Small intestine (tissue), 7 donors: Measurements from ENCODE around the gene CAMTA1. TPM values are rescaled to one million over a fixed set of nuclear protein-coding genes. Genes with fewer than 3 reads are reported as not detected.
A peak's percentile ranks its signal among the peaks of the same experiment; 100 is the strongest.

Experiments
- DNase-seq, 2 donors: peaks; one replicate each; pipeline versions ENCODE4 v3.0.0 to v3.0.0-alpha.2; 2013
- FAIRE-seq: peaks from 2 replicates; lab custom pipeline; 2012; peaks lifted over from hg19 to GRCh38; lab: Jason Lieb, UNC
- H3K27ac ChIP-seq, 3 donors: one replicate each; pipeline ENCODE4 v1.5.1; 2013; ENCODE audit warnings: low read length in 2 of 3, mild to moderate bottlenecking in 2 of 3, control low read depth in 1 of 3, inconsistent platforms in 1 of 3, low read depth in 1 of 3, moderate library complexity in 1 of 3
- H3K27me3 ChIP-seq, 3 donors: one replicate each; pipeline ENCODE4 v1.6.1; 2013; ENCODE audit warnings: low read length in 3 of 3, inconsistent platforms in 1 of 3; ENCODE audit not compliant: control insufficient read depth in 3 of 3, insufficient read depth in 3 of 3
- H3K36me3 ChIP-seq, 3 donors: one replicate each; pipeline ENCODE4 v1.6.1; 2013; ENCODE audit warnings: low read length in 3 of 3, inconsistent platforms in 1 of 3, low read depth in 1 of 3, mild to moderate bottlenecking in 1 of 3, moderate library complexity in 1 of 3; ENCODE audit not compliant: control insufficient read depth in 3 of 3, insufficient read depth in 2 of 3
- H3K4me1 ChIP-seq, 3 donors: one replicate each; pipeline ENCODE4 v1.6.1; 2013; ENCODE audit warnings: low read length in 2 of 3, inconsistent platforms in 1 of 3, low read depth in 1 of 3, mild to moderate bottlenecking in 1 of 3, moderate library complexity in 1 of 3; ENCODE audit not compliant: control insufficient read depth in 3 of 3, insufficient read depth in 2 of 3
- H3K4me3 ChIP-seq, 3 donors: one replicate each; pipeline ENCODE4 v1.5.1; 2013; ENCODE audit warnings: low read length in 3 of 3, control low read depth in 1 of 3, inconsistent platforms in 1 of 3, low read depth in 1 of 3, mild to moderate bottlenecking in 1 of 3, moderate library complexity in 1 of 3
- H3K9me3 ChIP-seq, 2 donors: one replicate each; pipeline ENCODE4 v1.6.1; 2013; ENCODE audit warnings: low read depth in 1 of 2, low read length in 1 of 2; ENCODE audit not compliant: control insufficient read depth in 2 of 2, insufficient read depth in 1 of 2
- WGBS, 3 donors: extraction: QIAGEN DNeasy Blood & Tissue Kit; methylation state at CpG; one replicate each; pipeline ENCODE4 v1.1.7; 2013; 5-methylcytosine and 5-hydroxymethylcytosine counted together
- polyA plus RNA-seq, 4 donors: library from polyadenylated mRNA; stranded (reverse) in 3 of 4; unstranded in 1 of 4; fragments of 200-250 nt in 3 of 4; fragments of 120-200 nt in 1 of 4; gene quantifications; one replicate each; pipeline versions ENCODE4 v1.2.1 to v1.2.3, GENCODE V29; 2013
- donor health status: healthy with polysubstance abuse.
- donor health status: control.
- donor health status: control.
- donor health status: Bipolar disorder and iron deficiency.
- donor health status: healthy.

Gene CAMTA1
- polyA plus RNA-seq, 4 donors: 57.6 to 177 (median 147) TPM

GRCh38 chr1:6981595-6981994, 196.3 kb downstream of the CAMTA1 start:
- FAIRE-seq: no peak
- Histone ChIP-seq H3K4me3 (no peak overlapping the region), H3K9me3 (no peaks in the 10 kb centered on the region), H3K27me3 (no peaks in the 10 kb centered on the region), H3K36me3 (no peaks in the 10 kb centered on the region), H3K4me1 (no peaks in the 10 kb centered on the region), H3K27ac (no peak overlapping the region)
- DNase-seq: no peak

- no peaks in the 10 kb centered on the region for H3K36me3 ChIP-seq
- H3K4me1 ChIP-seq: no peaks in the 10 kb centered on the region
- H3K4me3 ChIP-seq: no peak overlapping the region
- FAIRE-seq: no peak
- WGBS, 3 donors: 83 to 85% (median 84%) methylated on average over 9 of the region's 9 CpGs
- no peaks in the 10 kb centered on the region for H3K27me3 ChIP-seq
- H3K9me3 ChIP-seq: no peaks in the 10 kb centered on the region
- DNase-seq: no peak
- no peak overlapping the region for H3K27ac ChIP-seq
Measured at GRCh38 chr1:6982443-6982842, 197.2 kb downstream of the CAMTA1 start.

- no peaks in the 10 kb centered on the region for H3K4me1 ChIP-seq
- FAIRE-seq: no peak
- no peak overlapping the region for H3K27ac ChIP-seq
- H3K27me3 ChIP-seq: no peaks in the 10 kb centered on the region
- DNase-seq: no peak
- no peaks in the 10 kb centered on the region for H3K36me3 ChIP-seq
- 88 to 95% (median 94%) methylated on average over 2 of the region's 2 CpGs for WGBS, 3 donors
- H3K4me3 ChIP-seq: no peak overlapping the region
- no peaks in the 10 kb centered on the region for H3K9me3 ChIP-seq
Measured at GRCh38 chr1:6982860-6983259, 197.6 kb downstream of the CAMTA1 start.

- DNase-seq (no peak), FAIRE-seq (no peak)
- H3K4me1 ChIP-seq: no peaks in the 10 kb centered on the region
- WGBS, 3 donors: 81 to 87% (median 82%) methylated on average over 14 of the region's 14 CpGs
- H3K9me3 ChIP-seq: no peaks in the 10 kb centered on the region
- no peak overlapping the region for H3K27ac ChIP-seq
- H3K4me3 ChIP-seq: no peak overlapping the region
- no peaks in the 10 kb centered on the region for H3K36me3 ChIP-seq
- H3K27me3 ChIP-seq: peaks cover 0 to 2% (median 0%) of the 10 kb centered on the region in 3 donors
Measured at GRCh38 chr1:6984536-6984935, 199.3 kb downstream of the CAMTA1 start.

- Histone ChIP-seq H3K4me3 (no peak overlapping the region), H3K27me3 (peaks cover 0 to 4% (median 2%) of the 10 kb centered on the region in 3 donors), H3K27ac (no peak overlapping the region), H3K36me3 (no peaks in the 10 kb centered on the region), H3K9me3 (no peaks in the 10 kb centered on the region), H3K4me1 (no peaks in the 10 kb centered on the region)
- peak in 1 of 2 donors; percentile 4 for DNase-seq
- no peak for FAIRE-seq
- WGBS, 3 donors: 49 to 74% (median 67%) methylated on average over 7 of the region's 7 CpGs
Measured at GRCh38 chr1:6984986-6985385, 199.7 kb downstream of the CAMTA1 start.

GRCh38 chr1:6985549-6986276, 200.5 kb downstream of the CAMTA1 start:
- FAIRE-seq: no peak
- H3K27me3 ChIP-seq: peaks cover 0 to 4% (median 2%) of the 10 kb centered on the region in 3 donors
- WGBS, 3 donors: 80 to 84% (median 81%) methylated on average over 17 of the region's 17 CpGs

GRCh38 chr1:6986281-6986680, 201.0 kb downstream of the CAMTA1 start:
- DNase-seq (no peak), FAIRE-seq (no peak)
- 88 to 90% (median 88%) methylated on average over 8 of the region's 8 CpGs for WGBS, 3 donors
- H3K27ac ChIP-seq: no peak overlapping the region
- H3K4me1 ChIP-seq: no peaks in the 10 kb centered on the region
- H3K4me3 ChIP-seq: no peak overlapping the region
- H3K36me3 ChIP-seq: no peaks in the 10 kb centered on the region
- no peaks in the 10 kb centered on the region for H3K9me3 ChIP-seq
- peaks cover 0 to 4% (median 2%) of the 10 kb centered on the region in 3 donors for H3K27me3 ChIP-seq

More at GRCh38 chr1:6985549-6986276, 200.5 kb downstream of the CAMTA1 start:
- H3K4me3 ChIP-seq: no peak overlapping the region
- H3K36me3 ChIP-seq: no peaks in the 10 kb centered on the region
- no peaks in the 10 kb centered on the region for H3K4me1 ChIP-seq
- H3K27ac ChIP-seq: no peak overlapping the region
- no peaks in the 10 kb centered on the region for H3K9me3 ChIP-seq
- DNase-seq: no peak

GRCh38 chr1:6987940-6988339, 202.7 kb downstream of the CAMTA1 start:
- Histone ChIP-seq H3K9me3 (peaks cover 0 to 4% of the 10 kb centered on the region in 2 donors), H3K27me3 (peaks cover 0 to 4% (median 4%) of the 10 kb centered on the region in 3 donors), H3K36me3 (no peaks in the 10 kb centered on the region), H3K27ac (no peak overlapping the region), H3K4me3 (no peak overlapping the region), H3K4me1 (no peaks in the 10 kb centered on the region)
- DNase-seq (no peak), FAIRE-seq (no peak)
- WGBS, 3 donors: 84 to 88% (median 86%) methylated on average over 9 of the region's 9 CpGs
